Measurements from ENCODE around the gene EXOG.

DNA sequence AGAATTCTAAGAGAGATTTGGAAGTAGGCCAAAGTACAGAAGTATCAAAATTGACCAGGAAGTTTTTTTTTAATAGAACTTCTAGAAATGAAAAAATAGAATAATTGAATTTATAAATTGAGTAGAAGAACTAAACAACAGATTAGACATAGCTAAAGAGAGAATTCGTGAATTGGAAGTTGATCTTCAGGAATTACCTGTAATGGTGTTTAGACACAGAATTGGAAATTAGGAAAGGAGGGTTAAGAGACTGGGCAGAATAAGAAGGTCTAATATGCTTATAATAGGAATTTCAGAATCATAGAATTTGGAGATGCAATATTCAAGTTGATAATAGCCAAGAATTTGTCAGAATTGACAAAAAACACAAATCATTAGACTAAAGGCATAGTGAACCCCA is 26.3 kb upstream of the EXOG start:
- no peak for TF ChIP-seq POLR2A (IDR thresholded peaks at IDR 0.05)
- TF ChIP-seq, protein P1, sequence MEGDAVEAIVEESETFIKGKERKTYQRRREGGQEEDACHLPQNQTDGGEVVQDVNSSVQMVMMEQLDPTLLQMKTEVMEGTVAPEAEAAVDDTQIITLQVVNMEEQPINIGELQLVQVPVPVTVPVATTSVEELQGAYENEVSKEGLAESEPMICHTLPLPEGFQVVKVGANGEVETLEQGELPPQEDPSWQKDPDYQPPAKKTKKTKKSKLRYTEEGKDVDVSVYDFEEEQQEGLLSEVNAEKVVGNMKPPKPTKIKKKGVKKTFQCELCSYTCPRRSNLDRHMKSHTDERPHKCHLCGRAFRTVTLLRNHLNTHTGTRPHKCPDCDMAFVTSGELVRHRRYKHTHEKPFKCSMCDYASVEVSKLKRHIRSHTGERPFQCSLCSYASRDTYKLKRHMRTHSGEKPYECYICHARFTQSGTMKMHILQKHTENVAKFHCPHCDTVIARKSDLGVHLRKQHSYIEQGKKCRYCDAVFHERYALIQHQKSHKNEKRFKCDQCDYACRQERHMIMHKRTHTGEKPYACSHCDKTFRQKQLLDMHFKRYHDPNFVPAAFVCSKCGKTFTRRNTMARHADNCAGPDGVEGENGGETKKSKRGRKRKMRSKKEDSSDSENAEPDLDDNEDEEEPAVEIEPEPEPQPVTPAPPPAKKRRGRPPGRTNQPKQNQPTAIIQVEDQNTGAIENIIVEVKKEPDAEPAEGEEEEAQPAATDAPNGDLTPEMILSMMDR (IDR thresholded peaks at IDR 0.05) = no peak

Measured in adrenal gland (tissue), 5 donors.